NCI-H345 treated with DMSO at 0.1 percent for 48 hours (cell line): Measurements from ENCODE around the gene B4GALT6.

Source experiments
- DNase-seq: peaks from one replicate; lab custom pipeline; 2025; ENCODE audit not compliant: unreplicated experiment; lab: John Stamatoyannopoulos, UW

Gene B4GALT6

GRCh38 chr18:31596081-31596872 is 88.1 kb downstream of the B4GALT6 start:
- DNase-seq, result no peak

- DNase-seq, result no peak
Observed at GRCh38 chr18:31595121-31595771, 89.1 kb downstream of the B4GALT6 start.

GRCh38 chr18:31592506-31593157 is 91.7 kb downstream of the B4GALT6 start:
- DNase-seq, result no peak

- DNase-seq, result no peak
Observed at GRCh38 chr18:31591628-31592027, 92.8 kb downstream of the B4GALT6 start, which contains the start of gene TTR. TTR (plus strand) TSS chr18:31591877; CDS start chr18:31591903, 26 bp downstream.

- no peak for DNase-seq
Observed at GRCh38 chr18:31591113-31591512, 93.3 kb downstream of the B4GALT6 start.

- no peak for DNase-seq
Observed at GRCh38 chr18:31590570-31590969, 93.8 kb downstream of the B4GALT6 start.

- no peak for DNase-seq
Observed at GRCh38 chr18:31587529-31587928, 96.9 kb downstream of the B4GALT6 start.

GRCh38 chr18:31586616-31587015 is 97.8 kb downstream of the B4GALT6 start:
- no peak for DNase-seq

- DNase-seq, result no peak
Observed at GRCh38 chr18:31585991-31586390, 98.4 kb downstream of the B4GALT6 start.

GRCh38 chr18:31583185-31583854 is 101.1 kb downstream of the B4GALT6 start:
- no peak for DNase-seq

GRCh38 chr18:31581498-31582197 is 102.7 kb downstream of the B4GALT6 start:
- no peak for DNase-seq

- DNase-seq, result no peak
Observed at GRCh38 chr18:31579375-31579774, 105.0 kb downstream of the B4GALT6 start.

- no peak for DNase-seq
Observed at GRCh38 chr18:31578126-31578525, 106.3 kb downstream of the B4GALT6 start.

- DNase-seq, result no peak
Observed at GRCh38 chr18:31577195-31577594, 107.2 kb downstream of the B4GALT6 start.

- no peak for DNase-seq
Observed at GRCh38 chr18:31576670-31577069, 107.7 kb downstream of the B4GALT6 start.

- DNase-seq, result no peak
Observed at GRCh38 chr18:31575515-31576257, 108.7 kb downstream of the B4GALT6 start.

GRCh38 chr18:31574359-31574758 is 110.0 kb downstream of the B4GALT6 start:
- no peak for DNase-seq
